ENCODE data around the gene TMEM14A. TPM values are rescaled to one million over a fixed set of nuclear protein-coding genes. Genes with fewer than 3 reads are reported as not detected.
"Not testable (repeated sequence)": the region's sequence is repeated elsewhere in the genome, so short reads cannot be mapped to it uniquely, and the experiment has no call there.

The TMEM14A gene
- polyA plus RNA-seq, 3 donors: 47.3 to 54.9 (median 50.1) TPM

DNA sequence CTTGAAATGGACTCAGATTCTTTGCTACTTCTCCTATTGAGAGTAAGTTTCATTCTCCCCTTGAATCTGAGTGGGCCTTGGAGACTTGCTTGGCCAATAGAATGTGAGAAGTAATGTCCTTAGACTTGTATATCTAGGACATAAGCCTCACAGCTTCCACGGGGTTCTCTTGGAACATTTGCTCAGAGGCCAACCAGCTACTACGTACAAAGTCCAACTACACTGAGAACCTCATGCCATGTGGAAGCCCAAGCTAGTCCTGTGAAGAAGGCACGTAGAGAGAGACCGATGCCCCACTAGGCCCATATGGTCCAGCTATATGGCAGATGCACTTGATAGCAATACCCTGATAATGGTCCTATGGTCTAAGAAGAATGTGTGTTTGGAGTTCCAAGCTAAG lies 22.9 kb downstream of the TMEM14A start:
- no peak for DNase-seq (ENCODE audit: low read depth in 3 of 3, low spot score in 2 of 3)

DNA sequence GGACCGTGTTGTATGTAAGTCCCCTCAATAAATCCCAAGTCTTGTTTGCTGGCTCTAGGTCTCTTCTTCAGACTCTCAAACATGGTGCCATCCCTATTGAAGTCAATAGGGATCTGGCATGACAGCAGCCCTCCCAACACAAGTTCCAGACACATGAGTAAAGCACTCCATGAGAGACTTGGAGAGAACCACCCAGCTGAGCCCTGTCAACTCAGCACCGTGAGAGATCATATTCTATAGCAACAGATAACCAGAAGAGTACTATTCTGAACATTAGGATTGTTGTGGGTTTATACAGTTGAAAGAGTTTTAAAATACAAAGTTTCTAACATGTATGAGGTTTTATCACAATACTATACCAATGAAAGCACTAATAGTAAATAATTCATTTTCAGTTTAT lies 23.5 kb downstream of the TMEM14A start:
- DNase-seq (ENCODE audit: low read depth in 3 of 3, low spot score in 2 of 3): no peak

DNA sequence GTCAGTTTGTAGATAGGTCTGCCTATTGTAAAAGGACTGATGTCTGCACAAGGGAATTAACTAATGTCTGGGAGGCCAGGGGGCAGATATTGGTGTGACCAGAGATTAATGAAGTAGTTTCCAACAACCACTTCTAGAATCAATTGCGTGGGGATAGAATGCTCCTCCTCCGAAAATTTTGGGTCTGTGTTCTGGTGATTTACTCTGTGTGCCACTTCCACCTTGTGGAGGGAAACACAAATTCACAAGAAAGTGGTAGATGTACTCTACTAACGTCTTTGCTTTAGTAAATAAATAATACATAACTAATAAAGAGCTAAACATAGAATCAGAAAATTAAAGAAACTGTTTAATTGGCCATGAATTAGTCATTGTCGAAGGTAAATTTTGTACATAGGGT lies 25.5 kb downstream of the TMEM14A start:
- DNase-seq (ENCODE audit: low read depth in 3 of 3, low spot score in 2 of 3): no peak

DNA sequence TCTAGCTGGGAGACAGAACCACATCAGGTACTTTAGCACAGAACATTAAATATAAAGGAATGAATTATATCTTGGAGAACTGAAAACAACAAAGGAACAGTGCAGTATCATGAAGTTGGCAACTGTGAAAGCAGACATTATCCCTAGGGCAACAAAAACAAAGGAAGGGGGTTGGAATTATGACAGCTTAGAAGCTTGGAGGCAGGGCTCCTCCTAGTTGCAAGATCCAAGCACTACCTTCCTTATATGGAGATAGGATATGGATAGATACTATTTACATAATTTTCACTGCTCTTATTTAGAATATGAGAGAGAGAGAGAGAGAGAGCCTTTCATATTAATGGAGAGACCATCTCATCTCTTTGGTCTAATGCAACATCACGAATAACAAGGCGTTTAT lies 27.0 kb downstream of the TMEM14A start:
- DNase-seq (ENCODE audit: low read depth in 3 of 3, low spot score in 2 of 3): no peak

DNA sequence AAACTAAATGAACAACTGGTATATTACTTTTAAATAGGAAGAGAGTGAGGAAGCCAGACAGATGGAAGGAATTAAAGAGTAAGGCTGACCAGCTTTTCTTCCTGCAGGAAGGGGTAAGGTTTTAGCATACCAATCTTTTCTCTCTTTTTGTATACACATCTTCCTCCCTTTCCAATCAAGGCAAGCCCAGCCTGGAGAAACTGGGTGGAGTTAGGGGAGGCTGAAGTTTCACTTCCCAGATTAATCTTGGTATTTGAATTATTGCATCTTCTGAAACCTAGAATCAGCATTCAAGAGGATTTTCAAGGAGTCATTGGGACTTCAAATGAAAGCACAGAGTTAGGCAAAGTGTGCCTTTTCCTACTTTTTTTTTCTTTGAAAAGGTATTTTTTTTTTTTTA lies 33.1 kb downstream of the TMEM14A start:
- DNase-seq (ENCODE audit: low read depth in 3 of 3, low spot score in 2 of 3): no peak

DNA sequence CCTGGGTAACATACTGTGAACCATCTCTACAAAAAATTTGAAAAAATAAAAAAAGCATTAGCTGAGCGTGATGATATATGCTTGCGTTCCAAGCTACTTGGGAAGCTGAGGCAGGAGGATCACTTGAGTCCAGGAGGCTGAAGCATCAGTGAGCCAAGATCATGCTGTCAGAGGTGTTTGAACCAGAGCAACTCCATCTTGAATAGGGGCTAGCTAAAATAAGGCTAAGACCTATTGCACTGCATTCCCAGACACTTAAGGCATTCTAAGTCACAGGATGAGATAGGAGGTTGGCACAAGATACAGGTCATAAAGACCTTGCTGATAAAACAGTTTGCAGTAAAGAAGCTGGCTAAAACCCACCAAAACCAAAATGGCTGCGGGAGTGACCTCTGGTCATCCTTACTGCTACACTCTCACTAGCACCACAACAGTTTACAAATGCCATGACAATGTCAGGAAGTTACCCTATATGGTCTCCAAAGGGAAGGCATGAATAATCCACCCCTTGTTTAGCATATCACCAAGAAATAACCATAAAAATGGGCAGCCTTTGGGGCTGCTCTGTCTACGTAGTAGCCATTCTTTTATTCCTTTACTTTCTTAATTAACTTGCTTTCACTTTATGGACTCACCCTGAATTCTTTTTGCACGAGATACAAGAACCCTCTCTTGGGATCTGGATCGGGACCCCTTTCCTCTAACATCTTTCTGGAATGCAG lies 34.0 kb downstream of the TMEM14A start:
- DNase-seq (ENCODE audit: low read depth in 3 of 3, low spot score in 2 of 3): not testable (repeated sequence)

DNA sequence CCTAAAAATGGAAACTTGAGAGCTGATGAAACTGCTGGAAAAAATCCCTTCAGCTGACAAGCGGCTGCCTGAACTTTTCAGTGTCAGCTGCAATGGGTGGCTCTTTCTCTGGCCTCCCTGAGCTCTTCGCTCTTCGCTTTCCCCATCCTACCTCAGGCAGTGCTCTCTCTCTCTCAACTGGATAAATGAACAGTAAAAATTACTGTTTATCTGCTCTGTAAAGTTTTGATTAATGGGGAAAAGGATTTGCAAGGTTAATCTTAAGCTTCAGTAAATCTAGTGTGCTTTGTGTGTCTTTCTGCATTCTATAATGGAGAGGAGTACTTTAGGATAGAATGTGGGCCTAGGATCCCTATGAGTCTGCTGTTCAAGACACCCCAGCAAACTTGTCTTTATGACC lies 35.1 kb downstream of the TMEM14A start:
- DNase-seq (ENCODE audit: low read depth in 3 of 3, low spot score in 2 of 3): no peak

DNA sequence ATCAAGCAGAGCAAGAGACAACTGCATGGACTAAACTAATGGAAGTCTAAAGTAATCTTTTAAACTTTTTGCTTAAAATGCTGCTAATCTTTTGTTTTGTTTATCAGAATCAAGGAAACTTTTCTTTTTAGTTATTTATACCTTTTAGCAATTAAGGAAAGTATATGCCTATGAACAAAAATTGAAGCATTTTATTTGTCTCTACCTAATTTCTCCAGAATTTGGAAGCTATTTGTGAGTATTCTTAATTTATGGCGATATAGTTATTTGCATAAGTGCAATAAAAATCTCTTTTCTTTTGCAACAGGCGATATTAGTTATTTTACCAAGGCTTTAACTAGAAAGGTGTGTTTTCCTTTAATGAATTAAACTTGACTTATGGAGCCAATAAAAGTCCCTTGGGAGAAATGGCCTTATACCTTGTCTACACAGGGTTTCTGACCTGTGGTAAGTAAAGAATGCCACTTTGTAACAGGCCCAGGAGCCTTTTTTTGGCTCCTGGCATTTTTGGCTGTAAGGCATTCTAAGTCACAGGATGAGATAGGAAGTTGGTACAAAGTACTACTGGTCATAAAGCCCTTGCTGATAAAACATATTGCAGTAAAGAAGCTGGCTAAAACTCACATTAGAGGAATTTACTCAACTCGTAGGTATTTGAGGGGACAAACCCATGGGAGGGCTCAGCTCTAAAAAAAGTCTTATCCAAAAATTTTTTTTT lies 37.2 kb downstream of the TMEM14A start:
- no peak for DNase-seq (ENCODE audit: low read depth in 3 of 3, low spot score in 2 of 3)

DNA sequence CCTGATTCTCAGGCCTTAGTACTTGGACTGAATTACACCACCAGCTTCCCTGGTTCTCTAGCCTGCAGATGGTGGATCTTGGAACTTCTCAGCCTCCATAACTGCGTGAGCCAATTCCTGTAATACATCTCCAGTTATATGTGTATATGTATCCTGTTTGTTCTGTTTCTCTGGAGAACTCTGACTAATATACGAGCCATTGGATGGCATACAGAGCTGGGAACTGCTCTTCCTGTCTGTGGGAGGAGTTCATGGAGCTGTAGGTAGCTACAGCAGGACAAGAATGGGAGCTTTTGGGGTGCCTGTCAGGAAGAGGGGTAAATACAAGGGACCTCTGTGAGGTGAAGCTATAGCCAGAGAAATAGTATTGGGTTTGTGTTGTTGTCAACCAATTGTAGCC lies 41.2 kb downstream of the TMEM14A start:
- no peak for DNase-seq (ENCODE audit: low read depth in 3 of 3, low spot score in 2 of 3)

DNA sequence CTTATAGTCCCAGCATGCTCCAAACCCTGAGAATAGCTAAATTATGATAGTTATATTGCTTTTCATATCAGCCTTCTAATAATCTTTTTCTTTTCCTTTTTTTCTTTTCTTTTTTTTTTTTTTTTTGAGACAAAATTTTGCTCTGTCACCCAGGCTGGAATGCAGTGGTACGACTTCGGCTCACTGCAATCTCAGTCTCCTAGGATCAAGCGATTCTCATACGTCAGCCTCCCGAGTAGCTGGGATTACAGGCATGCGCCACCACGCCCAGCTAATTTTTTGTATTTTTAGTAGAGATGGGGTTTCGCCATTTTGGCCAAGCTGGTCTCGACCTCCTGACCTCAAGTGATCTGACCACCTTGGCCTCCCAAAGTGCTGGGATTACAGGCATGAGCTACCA lies 43.8 kb downstream of the TMEM14A start:
- not testable (repeated sequence) for DNase-seq (ENCODE audit: low read depth in 3 of 3, low spot score in 2 of 3)

DNA sequence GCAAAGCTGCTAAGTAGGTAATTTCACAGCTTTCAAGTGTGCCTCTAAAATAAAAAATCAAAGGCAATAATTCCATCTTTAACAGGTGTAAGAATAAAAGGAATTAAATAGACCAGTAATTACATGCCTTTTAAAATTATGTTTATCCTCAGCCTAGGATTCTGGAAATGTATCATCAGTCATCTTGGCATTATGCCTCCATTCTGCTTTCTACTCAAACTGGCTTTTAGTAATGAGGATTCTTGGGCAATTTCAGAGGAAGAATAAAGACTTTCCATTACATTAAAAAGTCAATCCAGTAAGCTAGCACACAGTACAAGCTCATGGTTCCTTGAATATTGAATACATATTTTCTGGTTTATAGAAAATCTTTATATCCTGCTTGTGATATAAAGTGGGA lies 47.6 kb downstream of the TMEM14A start:
- no peak for DNase-seq (ENCODE audit: low read depth in 3 of 3, low spot score in 2 of 3)

DNA sequence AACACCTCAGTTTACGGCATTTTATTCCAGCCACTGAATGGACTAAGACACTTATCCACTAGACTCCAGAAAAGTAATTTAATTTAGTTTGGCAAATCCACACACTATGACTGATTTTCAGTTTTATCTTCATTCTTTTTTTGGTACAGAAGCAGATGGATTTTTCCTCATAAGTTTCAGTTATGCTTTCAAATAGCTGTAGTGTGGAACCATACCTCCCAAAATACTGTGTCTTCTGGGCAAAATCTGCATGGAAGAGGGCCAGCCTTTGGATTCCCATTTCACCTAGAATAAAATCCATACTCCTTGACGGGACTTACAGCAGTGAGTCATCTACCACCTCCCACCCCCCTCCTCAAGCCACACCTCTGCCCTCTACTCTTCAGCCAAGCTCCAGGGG lies 49.4 kb downstream of the TMEM14A start:
- DNase-seq (ENCODE audit: low read depth in 3 of 3, low spot score in 2 of 3): no peak

DNA sequence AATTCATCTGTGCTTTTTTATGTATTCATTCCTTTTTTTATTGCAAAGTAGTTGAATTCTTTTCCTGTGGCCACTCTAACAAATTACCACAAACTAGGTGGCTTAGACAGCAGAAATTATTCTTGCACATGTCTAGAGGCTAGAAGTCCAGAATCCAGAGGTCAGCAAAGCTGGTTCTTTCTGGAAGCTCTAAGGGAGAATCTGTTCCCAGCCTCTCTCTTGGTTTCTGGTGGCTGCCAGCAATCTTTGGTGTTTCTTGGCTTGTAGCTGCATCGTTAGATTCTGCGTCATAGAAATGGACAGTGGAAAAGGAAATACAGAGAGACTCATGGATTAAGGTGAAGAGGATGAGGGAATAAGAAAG lies 53.1 kb downstream of the TMEM14A start:
- DNase-seq (ENCODE audit: low read depth in 3 of 3, low spot score in 2 of 3): no peak

DNA sequence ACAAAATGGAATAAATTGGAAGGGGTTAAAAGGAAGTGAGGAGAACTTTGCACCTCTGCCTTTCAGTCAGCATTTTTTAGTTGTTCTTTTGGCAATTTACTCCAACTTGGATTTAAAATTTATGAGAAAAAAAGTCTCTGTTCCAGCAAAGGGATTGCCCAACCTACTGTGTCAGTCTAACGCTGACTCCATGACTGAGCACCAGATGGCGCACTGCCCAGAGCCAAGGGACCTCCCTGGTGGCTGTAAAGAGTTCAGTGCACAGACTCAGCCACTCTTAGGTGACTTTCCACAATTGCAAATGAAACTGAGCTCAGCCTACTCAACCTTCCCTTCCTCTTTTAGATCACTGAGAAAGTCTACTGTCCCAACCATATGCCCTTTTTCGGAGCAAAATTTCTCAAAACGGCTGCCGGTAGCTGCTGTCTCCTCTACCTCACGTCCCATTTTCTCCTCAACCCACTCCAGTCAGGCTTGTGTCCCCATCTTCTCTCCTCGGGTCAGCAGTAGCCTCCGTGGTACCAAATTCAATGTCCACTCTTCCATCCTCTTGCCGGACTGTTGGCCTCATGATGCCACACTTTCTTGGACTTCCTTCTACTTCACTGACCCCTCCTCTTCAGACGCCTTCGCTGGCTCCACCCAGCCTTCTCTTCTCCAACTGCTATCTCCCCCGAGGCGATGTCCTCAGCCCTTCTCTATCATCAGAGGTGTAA lies 53.7 kb downstream of the TMEM14A start:
- DNase-seq (ENCODE audit: low read depth in 3 of 3, low spot score in 2 of 3): peak in 2 of 3 donors; percentile 13 to 24

DNA sequence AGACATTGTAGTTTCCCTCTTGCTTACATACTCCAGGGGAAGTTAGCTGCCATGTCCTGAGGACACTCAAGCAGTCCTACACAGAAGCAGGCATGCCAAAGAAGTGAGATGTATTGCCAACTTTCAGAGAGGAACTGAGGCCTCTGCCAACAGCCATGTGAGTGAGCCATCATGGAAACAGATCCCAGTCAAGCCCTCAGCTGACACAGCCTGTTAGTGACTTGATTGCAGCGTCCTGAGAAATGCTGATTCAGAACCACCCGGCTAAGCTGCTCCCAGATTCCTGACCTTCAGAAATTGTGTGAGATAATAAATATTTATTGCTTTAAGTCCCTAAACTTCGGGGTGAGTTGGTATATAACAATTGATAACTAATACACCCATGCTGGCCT lies 54.2 kb downstream of the TMEM14A start:
- no peak for DNase-seq (ENCODE audit: low read depth in 3 of 3, low spot score in 2 of 3)

DNA sequence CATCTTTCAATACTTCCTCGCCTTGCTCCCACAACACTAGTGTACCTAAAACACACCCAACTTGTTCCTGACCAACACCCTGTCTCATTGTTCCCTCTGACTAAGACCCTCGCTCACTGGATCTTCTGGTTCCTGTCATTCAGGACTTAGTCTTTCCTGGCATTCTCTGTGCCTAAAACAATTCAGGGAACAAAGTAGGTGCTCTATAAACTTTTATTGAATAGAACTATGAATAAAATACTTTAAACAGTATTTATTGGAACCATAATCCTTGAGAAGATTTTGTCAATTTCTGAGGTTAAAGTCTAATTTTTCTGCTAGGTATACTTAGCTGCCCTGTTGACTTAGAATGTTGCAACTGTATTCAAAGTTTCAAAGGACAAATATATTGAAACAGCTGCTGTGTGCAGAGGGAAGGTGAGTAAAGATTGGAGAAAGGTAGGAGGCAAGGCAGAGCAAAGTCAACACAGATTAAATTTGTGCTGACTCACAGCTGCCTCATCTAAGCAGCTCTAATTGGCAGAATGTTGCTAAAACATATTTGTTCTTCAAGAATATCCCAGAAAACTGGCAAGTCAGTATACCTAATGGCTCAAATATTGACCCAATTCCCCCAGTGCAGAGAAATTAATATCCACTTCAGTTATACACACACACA lies 54.8 kb downstream of the TMEM14A start:
- no peak for DNase-seq (ENCODE audit: low read depth in 3 of 3, low spot score in 2 of 3)

DNA sequence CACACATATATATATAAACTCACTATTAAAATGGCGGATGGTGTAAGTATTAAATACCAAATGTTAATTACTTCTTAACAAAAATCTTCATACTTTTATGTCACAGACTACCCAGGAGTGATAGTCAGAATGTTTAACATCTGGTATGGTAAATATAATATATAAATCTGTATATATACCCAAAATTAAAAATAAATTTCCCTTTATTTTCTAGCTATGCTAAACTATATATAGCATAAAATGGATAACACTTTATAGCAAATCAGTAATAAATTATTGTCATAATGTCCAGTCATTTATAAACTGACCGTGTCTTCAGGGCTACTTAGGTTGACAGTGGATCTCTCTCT lies 55.3 kb downstream of the TMEM14A start:
- DNase-seq (ENCODE audit: low read depth in 3 of 3, low spot score in 2 of 3): no peak

DNA sequence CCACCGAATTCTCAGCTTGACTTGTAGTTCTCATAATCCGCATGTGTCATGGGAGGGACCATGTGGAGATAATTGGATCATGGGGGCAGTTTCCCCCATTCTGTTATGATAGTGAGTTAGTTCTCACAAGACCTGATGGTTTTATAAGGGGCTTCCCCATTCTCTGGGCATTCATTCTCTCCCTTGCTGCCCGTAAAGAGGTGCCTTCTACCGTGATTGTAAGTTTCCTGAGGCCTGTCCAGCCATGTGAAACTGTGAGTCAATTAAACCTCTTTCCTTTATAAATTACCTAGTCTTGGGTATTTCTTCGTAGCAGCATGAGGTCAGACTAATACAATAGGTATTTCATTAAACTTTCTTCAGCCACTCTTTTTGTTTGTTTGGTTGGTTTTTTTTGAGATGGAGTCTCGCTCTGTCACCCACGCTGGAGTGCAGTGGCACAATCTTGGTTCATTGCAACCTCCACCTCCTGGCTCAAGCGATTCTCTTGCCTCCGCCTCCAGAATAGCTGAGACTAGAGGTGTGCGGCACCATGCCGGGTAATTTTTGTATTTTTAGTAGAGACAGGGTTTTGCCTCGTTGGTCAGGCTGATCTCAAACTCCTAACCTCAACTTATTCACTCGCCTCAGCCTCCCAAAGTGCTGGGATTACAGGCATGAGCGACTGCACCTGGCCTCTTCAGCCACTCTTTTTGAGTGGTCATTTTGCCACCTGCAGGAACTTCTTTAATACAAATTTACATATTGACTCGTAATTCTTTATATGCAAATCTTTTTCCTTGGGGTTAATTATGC lies 56.0 kb downstream of the TMEM14A start:
- DNase-seq (ENCODE audit: low read depth in 3 of 3, low spot score in 2 of 3): no peak

DNA sequence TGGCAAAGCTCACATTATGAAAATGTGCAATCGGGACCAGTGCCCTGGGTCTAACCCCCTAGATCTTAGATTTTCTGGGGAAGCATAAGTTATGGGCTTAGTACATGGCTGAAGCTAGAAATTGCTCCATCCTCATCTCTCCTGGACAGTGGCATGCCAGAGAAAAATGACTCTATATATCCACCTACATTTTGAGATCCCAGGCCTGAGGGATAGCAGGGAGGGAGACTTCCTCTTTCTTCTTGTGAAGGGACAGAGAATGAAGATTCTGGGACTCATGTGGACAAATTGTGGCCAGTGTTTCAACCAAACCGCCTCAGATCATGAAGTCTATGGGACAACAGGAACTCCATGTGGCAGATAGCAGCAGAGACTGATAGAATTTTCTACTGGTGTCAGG lies 57.0 kb downstream of the TMEM14A start:
- no peak for DNase-seq (ENCODE audit: low read depth in 3 of 3, low spot score in 2 of 3)

DNA sequence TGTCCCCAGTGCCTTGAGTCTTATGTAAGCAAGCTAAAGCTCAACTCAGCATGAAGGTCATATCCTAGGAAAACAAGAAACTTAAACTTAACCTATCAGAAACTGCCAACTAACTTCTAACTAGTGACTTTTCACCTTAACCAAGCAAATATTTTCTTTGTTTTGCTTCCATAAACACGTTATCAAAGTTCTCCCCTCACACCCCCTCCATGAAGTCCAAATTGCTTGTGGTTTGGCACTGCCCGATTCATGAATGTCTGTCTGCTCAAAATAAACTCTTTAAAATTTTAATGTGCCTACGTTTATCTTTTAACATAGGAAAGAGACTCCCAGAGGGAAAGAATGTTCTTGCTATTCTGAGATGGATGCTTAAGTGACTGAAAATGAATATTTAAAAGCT lies 57.5 kb downstream of the TMEM14A start:
- no peak for DNase-seq (ENCODE audit: low read depth in 3 of 3, low spot score in 2 of 3)

DNA sequence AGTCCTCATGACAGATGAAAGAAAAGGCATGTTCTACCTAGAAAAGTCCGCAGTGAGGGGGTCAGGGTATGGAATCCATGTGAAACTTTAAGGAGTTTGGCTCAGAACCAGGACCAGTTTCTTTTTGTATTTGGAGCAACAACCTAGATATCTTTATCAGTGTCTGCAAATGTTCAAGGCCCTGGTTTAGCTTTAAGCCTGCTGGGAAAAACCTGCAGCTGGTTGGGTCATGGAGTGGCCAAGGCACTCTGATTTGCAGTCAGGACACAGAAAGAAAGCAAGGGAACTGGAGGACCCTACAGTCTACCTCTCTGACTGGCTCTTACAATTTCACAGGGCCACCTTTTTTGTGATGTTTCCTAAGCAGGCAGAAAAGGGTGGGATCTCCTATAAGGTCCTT lies 58.7 kb downstream of the TMEM14A start:
- DNase-seq (ENCODE audit: low read depth in 3 of 3, low spot score in 2 of 3): no peak

Data from right renal cortex interstitium (tissue), 3 donors.